WTC11 (cell line): ENCODE data around the gene FGFR2. TPM values are rescaled to one million over a fixed set of nuclear protein-coding genes. Genes with fewer than 3 reads are reported as not detected.

Experiments
- CREM ChIP-seq: sonication (generic); formaldehyde crosslinking; IDR thresholded peaks from 2 replicates; pipeline ENCODE4 v1.8.1; 2022; ENCODE audit warnings: mild to moderate bottlenecking, missing genetic modification reagents, moderate library complexity
- ELF4 ChIP-seq: sonication (generic); formaldehyde crosslinking; IDR thresholded peaks from 2 replicates; pipeline ENCODE4 v1.8.1; 2022; ENCODE audit warnings: low read depth, mild to moderate bottlenecking, moderate library complexity, missing genetic modification reagents
- ESRRA ChIP-seq: sonication (generic); formaldehyde crosslinking; IDR thresholded peaks from 2 replicates; pipeline ENCODE4 v1.8.1; 2022; ENCODE audit warnings: mild to moderate bottlenecking, missing genetic modification reagents, borderline replicate concordance
- FOXP1 ChIP-seq: sonication (generic); formaldehyde crosslinking; IDR thresholded peaks from 2 replicates; pipeline ENCODE4 v1.8.0; 2022; ENCODE audit warnings: missing genetic modification reagents, mild to moderate bottlenecking, moderate library complexity, borderline replicate concordance
- GTF2I ChIP-seq: fragments of 250-450 bp; sonication (Bioruptor Pico); conservative IDR thresholded peaks from 2 replicates; pipeline ENCODE4 v1.4.0; 2021; ENCODE audit warnings: mild to moderate bottlenecking
- JUN ChIP-seq: sonication (generic); formaldehyde crosslinking; IDR thresholded peaks from 2 replicates; pipeline ENCODE4 v1.8.0; 2023; ENCODE audit warnings: mild to moderate bottlenecking, missing genetic modification reagents
- MXD4 ChIP-seq: fragments of 250-450 bp; sonication (Bioruptor Pico); IDR thresholded peaks from 2 replicates; pipeline ENCODE4 v1.8.0; 2021; ENCODE audit warnings: mild to moderate bottlenecking, moderate library complexity, borderline replicate concordance
- NR2C2 ChIP-seq: sonication (generic); formaldehyde crosslinking; IDR thresholded peaks from 2 replicates; pipeline ENCODE4 v1.8.0; 2022; ENCODE audit warnings: mild to moderate bottlenecking, missing genetic modification reagents
- OVOL2 ChIP-seq: fragments of 250-450 bp; sonication (Bioruptor Pico); IDR thresholded peaks from 2 replicates; pipeline ENCODE4 v1.9.0; 2021; ENCODE audit warnings: mild to moderate bottlenecking, borderline replicate concordance
- PREB ChIP-seq: sonication (generic); formaldehyde crosslinking; IDR thresholded peaks from 2 replicates; pipeline ENCODE4 v1.8.1; 2022; ENCODE audit warnings: mild to moderate bottlenecking, missing genetic modification reagents, moderate library complexity, borderline replicate concordance
- RELA ChIP-seq: sonication (generic); formaldehyde crosslinking; IDR thresholded peaks from 2 replicates; pipeline ENCODE4 v1.8.1; 2022; ENCODE audit warnings: missing genetic modification reagents, mild to moderate bottlenecking, borderline replicate concordance
- RORB ChIP-seq: fragments of 250-450 bp; sonication (Bioruptor Pico); IDR thresholded peaks from 2 replicates; pipeline ENCODE4 v1.9.0; 2021; ENCODE audit warnings: mild to moderate bottlenecking
- SMAD3 ChIP-seq: sonication (generic); formaldehyde crosslinking; IDR thresholded peaks from 2 replicates; pipeline ENCODE4 v1.8.0; 2022; ENCODE audit warnings: missing genetic modification reagents, mild to moderate bottlenecking, borderline replicate concordance
- SMAD4 ChIP-seq: sonication (generic); formaldehyde crosslinking; IDR thresholded peaks from 2 replicates; pipeline ENCODE4 v1.8.0; 2022; ENCODE audit warnings: mild to moderate bottlenecking, missing genetic modification reagents
- SOX15 ChIP-seq: fragments of 250-450 bp; sonication (Bioruptor Pico); IDR thresholded peaks from 2 replicates; pipeline ENCODE4 v1.9.0; 2021; ENCODE audit warnings: mild to moderate bottlenecking
- TCF7 ChIP-seq: sonication (generic); formaldehyde crosslinking; IDR thresholded peaks from 2 replicates; pipeline ENCODE4 v1.8.0; 2022; ENCODE audit warnings: mild to moderate bottlenecking, low read depth, missing genetic modification reagents, moderate library complexity
- USF2 ChIP-seq: sonication (generic); formaldehyde crosslinking; IDR thresholded peaks from 2 replicates; pipeline ENCODE4 v1.8.1; 2023; ENCODE audit warnings: mild to moderate bottlenecking, missing genetic modification reagents, moderate library complexity
- ZNF138 ChIP-seq: sonication (generic); formaldehyde crosslinking; conservative IDR thresholded peaks from 2 replicates; pipeline ENCODE4 v1.8.1; 2022; ENCODE audit warnings: mild to moderate bottlenecking, moderate library complexity, missing genetic modification reagents
- ZNF219 ChIP-seq: sonication (generic); formaldehyde crosslinking; IDR thresholded peaks from 2 replicates; pipeline ENCODE4 v1.8.0; 2023; ENCODE audit warnings: missing genetic modification reagents, mild to moderate bottlenecking, borderline replicate concordance
- ZNF263 ChIP-seq: sonication (generic); formaldehyde crosslinking; IDR thresholded peaks from 2 replicates; pipeline ENCODE4 v1.8.1; 2022; ENCODE audit warnings: low read depth, mild to moderate bottlenecking, moderate library complexity, missing genetic modification reagents
- ZNF416 ChIP-seq: fragments of 250-450 bp; sonication (Bioruptor Pico); IDR thresholded peaks from 2 replicates; pipeline ENCODE4 v1.9.0; 2021; ENCODE audit warnings: mild to moderate bottlenecking, inconsistent platforms
- ZNF423 ChIP-seq: fragments of 250-450 bp; sonication (Bioruptor Pico); IDR thresholded peaks from 2 replicates; pipeline ENCODE4 v2.1.2; 2022; ENCODE audit warnings: mild to moderate bottlenecking, moderate library complexity
- total RNA-seq: library from RNA; stranded (reverse); gene quantifications from 3 replicates; pipeline ENCODE4 v1.2.3, GENCODE V29; 2021
- TF ChIP-seq, protein P1 (sequence below): fragments of 250-450 bp; sonication (Bioruptor Pico); conservative IDR thresholded peaks from 2 replicates; pipeline ENCODE4 v1.9.0; 2021; ENCODE audit warnings: mild to moderate bottlenecking
- TF ChIP-seq, protein P2 (sequence below): fragments of 250-450 bp; sonication (Bioruptor Pico); IDR thresholded peaks from 2 replicates; pipeline ENCODE4 v2.1.2; 2022; ENCODE audit warnings: mild to moderate bottlenecking, moderate library complexity
- TF ChIP-seq, protein P3 (sequence below): sonication (generic); formaldehyde crosslinking; IDR thresholded peaks from 2 replicates; pipeline ENCODE4 v1.8.1; 2023; ENCODE audit warnings: mild to moderate bottlenecking, missing genetic modification reagents, borderline replicate concordance
- TF ChIP-seq, protein P4 (sequence below): sonication (generic); formaldehyde crosslinking; IDR thresholded peaks from 2 replicates; pipeline ENCODE4 v1.8.1; 2022; ENCODE audit warnings: low read depth, missing genetic modification reagents, borderline replicate concordance
- TF ChIP-seq, protein P5 (sequence below): sonication (generic); formaldehyde crosslinking; conservative IDR thresholded peaks from 2 replicates; pipeline ENCODE4 v1.8.1; 2022; ENCODE audit warnings: mild to moderate bottlenecking, missing genetic modification reagents

FGFR2 gene
- total RNA-seq, 1 experiment from 2014 or later: 95.0 TPM

- TF ChIP-seq PREB (CRISPR knock-in tag) (no peak), GTF2I (no peak), SMAD4 (no peak), ZNF138 (CRISPR knock-in tag) (0 out of 2 replicates have a peak, but pooled peaks have one; percentile 77), OVOL2 (no peak), ESRRA (CRISPR knock-in tag) (peak; percentile 50; the same call in 1 of the 2 replicates), TCF7 (CRISPR knock-in tag) (no peak), SOX15 (CRISPR knock-in tag) (no peak), JUN (CRISPR knock-in tag) (no peak), CREM (CRISPR knock-in tag) (0 out of 2 replicates have a peak, but pooled peaks have one; percentile 30), ZNF423 (CRISPR knock-in tag) (peak; percentile 100), RORB (no peak), ZNF263 (CRISPR knock-in tag) (no peak), USF2 (CRISPR knock-in tag) (no peak), RELA (CRISPR knock-in tag) (0 out of 2 replicates have a peak, but pooled peaks have one; percentile 29), ZNF219 (CRISPR knock-in tag) (no peak), FOXP1 (peak; percentile 16; the same call in 1 of the 2 replicates), ELF4 (CRISPR knock-in tag) (no peak), SMAD3 (CRISPR knock-in tag) (no peak), ZNF416 (CRISPR knock-in tag) (no peak), NR2C2 (CRISPR knock-in tag) (no peak), MXD4 (CRISPR knock-in tag) (no peak)
- TF ChIP-seq, protein P1, sequence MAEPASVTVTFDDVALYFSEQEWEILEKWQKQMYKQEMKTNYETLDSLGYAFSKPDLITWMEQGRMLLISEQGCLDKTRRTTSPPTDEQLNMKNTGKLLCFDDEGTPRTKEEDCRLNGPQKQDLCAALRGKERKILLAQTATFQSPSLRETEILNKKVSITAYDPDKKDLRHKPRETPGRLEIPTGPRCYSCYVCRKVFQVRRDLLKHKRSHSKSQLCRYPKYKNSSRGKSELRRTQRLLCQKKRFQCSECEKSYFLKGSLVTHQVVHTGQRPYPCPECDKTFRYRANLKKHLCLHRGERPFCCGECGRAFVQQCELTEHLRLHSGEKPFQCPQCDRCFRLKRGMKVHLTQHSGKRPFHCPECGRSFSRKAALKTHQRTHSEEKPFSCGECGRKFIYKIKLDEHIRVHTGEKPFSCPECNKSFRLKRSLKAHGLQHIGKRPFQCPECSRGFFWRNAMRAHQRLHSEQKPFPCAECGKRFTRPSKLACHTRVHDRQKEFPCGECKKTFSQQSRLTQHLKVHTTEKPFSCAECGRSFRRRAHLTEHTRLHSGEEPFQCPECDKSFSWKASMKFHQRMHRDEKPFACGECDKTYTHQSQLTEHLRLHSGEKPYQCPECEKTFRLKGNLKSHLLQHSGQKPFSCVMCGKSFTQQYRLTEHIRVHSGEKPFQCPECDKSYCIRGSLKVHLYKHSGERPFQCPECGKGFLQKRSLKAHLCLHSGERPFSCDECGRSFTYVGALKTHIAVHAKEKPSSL (CRISPR knock-in tag): no peak
- TF ChIP-seq, protein P2, sequence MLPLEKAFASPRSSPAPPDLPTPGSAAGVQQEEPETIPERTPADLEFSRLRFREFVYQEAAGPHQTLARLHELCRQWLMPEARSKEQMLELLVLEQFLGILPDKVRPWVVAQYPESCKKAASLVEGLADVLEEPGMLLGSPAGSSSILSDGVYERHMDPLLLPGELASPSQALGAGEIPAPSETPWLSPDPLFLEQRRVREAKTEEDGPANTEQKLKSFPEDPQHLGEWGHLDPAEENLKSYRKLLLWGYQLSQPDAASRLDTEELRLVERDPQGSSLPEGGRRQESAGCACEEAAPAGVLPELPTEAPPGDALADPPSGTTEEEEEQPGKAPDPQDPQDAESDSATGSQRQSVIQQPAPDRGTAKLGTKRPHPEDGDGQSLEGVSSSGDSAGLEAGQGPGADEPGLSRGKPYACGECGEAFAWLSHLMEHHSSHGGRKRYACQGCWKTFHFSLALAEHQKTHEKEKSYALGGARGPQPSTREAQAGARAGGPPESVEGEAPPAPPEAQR (CRISPR knock-in tag): no peak
- TF ChIP-seq, protein P3, sequence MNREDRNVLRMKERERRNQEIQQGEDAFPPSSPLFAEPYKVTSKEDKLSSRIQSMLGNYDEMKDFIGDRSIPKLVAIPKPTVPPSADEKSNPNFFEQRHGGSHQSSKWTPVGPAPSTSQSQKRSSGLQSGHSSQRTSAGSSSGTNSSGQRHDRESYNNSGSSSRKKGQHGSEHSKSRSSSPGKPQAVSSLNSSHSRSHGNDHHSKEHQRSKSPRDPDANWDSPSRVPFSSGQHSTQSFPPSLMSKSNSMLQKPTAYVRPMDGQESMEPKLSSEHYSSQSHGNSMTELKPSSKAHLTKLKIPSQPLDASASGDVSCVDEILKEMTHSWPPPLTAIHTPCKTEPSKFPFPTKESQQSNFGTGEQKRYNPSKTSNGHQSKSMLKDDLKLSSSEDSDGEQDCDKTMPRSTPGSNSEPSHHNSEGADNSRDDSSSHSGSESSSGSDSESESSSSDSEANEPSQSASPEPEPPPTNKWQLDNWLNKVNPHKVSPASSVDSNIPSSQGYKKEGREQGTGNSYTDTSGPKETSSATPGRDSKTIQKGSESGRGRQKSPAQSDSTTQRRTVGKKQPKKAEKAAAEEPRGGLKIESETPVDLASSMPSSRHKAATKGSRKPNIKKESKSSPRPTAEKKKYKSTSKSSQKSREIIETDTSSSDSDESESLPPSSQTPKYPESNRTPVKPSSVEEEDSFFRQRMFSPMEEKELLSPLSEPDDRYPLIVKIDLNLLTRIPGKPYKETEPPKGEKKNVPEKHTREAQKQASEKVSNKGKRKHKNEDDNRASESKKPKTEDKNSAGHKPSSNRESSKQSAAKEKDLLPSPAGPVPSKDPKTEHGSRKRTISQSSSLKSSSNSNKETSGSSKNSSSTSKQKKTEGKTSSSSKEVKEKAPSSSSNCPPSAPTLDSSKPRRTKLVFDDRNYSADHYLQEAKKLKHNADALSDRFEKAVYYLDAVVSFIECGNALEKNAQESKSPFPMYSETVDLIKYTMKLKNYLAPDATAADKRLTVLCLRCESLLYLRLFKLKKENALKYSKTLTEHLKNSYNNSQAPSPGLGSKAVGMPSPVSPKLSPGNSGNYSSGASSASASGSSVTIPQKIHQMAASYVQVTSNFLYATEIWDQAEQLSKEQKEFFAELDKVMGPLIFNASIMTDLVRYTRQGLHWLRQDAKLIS (CRISPR knock-in tag): 0 out of 2 replicates have a peak, but pooled peaks have one; percentile 65
- TF ChIP-seq, protein P4, sequence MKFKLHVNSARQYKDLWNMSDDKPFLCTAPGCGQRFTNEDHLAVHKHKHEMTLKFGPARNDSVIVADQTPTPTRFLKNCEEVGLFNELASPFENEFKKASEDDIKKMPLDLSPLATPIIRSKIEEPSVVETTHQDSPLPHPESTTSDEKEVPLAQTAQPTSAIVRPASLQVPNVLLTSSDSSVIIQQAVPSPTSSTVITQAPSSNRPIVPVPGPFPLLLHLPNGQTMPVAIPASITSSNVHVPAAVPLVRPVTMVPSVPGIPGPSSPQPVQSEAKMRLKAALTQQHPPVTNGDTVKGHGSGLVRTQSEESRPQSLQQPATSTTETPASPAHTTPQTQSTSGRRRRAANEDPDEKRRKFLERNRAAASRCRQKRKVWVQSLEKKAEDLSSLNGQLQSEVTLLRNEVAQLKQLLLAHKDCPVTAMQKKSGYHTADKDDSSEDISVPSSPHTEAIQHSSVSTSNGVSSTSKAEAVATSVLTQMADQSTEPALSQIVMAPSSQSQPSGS (CRISPR knock-in tag): no peak
- TF ChIP-seq, protein P5, sequence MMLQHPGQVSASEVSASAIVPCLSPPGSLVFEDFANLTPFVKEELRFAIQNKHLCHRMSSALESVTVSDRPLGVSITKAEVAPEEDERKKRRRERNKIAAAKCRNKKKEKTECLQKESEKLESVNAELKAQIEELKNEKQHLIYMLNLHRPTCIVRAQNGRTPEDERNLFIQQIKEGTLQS: no peak
These were observed 10.4 kb upstream of the FGFR2 start (continued) for GRCh38 chr10:121608469-121609190.
